Brain pericyte (primary cell): ENCODE data around the gene SLC39A9.

Source experiments
- DNase-seq: peaks from one replicate; pipeline ENCODE4 v3.0.0-alpha.2; 2012; ENCODE audit warnings: low read depth, low spot score

The SLC39A9 gene, protein sequence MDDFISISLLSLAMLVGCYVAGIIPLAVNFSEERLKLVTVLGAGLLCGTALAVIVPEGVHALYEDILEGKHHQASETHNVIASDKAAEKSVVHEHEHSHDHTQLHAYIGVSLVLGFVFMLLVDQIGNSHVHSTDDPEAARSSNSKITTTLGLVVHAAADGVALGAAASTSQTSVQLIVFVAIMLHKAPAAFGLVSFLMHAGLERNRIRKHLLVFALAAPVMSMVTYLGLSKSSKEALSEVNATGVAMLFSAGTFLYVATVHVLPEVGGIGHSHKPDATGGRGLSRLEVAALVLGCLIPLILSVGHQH

GRCh38 chr14:69398053-69398817, at the start of gene SLC39A9, which contains the start of gene ERH:
SLC39A9 (plus strand) TSS chr14:69398692; CDS start chr14:69399370, 678 bp downstream.
ERH (minus strand) TSS chr14:69398299; CDS start chr14:69398233, 66 bp downstream.
- DNase-seq, result peak; percentile 90

GRCh38 chr14:69349091-69349777, 49.3 kb upstream of the SLC39A9 start:
- no peak for DNase-seq

GRCh38 chr14:69350892-69351291, 47.6 kb upstream of the SLC39A9 start:
- DNase-seq, result no peak

- DNase-seq, result no peak
These were observed 47.1 kb upstream of the SLC39A9 start for GRCh38 chr14:69351385-69351784.

DNA sequence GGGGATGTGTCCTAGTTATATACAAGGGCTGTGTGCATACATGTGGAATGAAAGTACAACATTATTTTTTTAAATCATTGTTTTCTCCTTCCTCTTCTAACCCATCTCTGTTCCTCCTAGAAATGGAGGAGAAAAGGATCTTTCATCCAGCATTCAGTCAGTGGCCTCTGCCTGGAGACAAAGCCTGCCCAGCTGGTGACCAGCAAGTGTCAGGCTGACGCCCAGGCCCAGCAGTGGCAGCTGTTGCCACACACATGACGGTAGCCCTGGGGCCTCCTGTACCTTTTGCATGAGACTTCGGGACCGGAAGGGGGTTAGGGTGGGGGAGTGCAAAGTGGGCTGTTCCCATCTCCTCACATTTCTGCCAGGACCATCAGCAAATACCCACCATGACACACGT, 46.6 kb upstream of the SLC39A9 start:
- no peak for DNase-seq

DNA sequence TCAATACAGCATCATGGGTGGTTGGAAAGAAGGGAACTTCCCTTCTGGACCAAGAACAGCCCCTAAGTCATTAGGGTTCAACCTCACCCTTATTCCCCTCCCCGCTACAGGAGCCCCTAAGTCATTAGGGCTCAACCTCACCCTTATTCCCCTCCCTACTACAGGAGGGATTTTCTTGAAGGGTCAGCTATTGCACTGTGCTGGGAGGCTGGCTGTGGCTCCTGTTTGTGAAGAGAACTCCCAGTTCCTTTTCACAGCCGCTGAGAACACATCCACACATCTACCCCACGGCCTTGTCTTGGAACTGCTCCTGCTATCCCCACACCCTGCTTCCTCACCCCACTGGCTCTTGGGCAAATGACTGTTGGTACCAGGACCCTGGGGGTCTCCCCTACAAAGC, 45.3 kb upstream of the SLC39A9 start:
- no peak for DNase-seq

- DNase-seq, result no peak
These were observed 43.9 kb upstream of the SLC39A9 start for GRCh38 chr14:69354383-69355153.

DNA sequence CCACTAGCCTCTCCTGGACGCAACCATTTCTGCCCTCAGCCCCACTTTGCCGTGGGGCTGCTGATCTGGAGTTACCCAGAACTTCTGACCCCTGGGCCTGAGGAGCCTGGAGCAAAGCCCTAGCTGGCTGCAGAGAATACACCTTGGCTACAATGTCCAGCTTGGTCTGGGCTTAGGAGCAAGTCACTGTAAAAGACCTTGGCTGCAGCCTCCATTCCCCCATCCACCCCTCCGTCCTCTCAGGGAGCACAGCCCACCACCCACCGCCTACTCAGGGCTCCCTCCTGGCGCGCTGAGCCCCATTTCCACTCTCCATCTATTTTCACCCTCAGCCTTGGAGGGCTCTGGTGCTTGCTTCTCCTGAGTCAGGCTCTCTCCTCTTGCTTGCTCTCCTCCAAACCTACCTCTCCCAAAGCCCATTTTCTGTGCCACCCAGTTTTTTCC, 43.3 kb upstream of the SLC39A9 start:
- DNase-seq, result no peak

- DNase-seq, result no peak
These were observed 42.7 kb upstream of the SLC39A9 start for GRCh38 chr14:69355607-69356281.

DNA sequence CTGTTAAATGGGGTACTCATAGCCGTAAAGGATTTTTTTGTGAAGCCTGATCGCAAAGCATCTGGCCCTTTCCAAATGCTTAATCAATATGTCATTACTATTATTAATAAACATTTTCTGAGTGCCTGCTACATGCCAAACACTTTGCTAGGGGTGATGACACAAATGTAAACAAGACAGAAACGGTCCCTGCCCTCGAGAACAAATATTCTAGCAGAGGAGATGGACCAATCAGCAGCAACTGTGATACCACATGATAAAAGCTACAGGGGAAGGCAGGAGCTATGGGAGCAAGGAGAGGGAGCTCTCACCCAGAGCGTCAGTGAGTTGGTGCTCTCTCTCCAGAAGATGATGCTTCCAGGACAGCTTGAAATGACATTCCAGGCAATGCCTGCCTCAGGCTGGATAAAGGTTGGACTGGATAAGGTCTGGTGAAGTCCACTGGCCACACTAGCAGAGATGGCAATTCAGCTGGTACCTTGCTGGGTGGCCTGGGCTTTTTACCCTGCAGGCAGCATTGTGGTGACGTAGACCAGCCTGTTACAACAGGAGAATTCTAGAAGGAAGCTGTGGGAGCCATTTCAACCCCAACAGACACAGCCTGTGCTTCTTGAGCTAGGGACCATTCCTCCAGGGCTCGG, 41.5 kb upstream of the SLC39A9 start:
- no peak for DNase-seq

GRCh38 chr14:69357544-69358200, 40.8 kb upstream of the SLC39A9 start:
- no peak for DNase-seq

DNA sequence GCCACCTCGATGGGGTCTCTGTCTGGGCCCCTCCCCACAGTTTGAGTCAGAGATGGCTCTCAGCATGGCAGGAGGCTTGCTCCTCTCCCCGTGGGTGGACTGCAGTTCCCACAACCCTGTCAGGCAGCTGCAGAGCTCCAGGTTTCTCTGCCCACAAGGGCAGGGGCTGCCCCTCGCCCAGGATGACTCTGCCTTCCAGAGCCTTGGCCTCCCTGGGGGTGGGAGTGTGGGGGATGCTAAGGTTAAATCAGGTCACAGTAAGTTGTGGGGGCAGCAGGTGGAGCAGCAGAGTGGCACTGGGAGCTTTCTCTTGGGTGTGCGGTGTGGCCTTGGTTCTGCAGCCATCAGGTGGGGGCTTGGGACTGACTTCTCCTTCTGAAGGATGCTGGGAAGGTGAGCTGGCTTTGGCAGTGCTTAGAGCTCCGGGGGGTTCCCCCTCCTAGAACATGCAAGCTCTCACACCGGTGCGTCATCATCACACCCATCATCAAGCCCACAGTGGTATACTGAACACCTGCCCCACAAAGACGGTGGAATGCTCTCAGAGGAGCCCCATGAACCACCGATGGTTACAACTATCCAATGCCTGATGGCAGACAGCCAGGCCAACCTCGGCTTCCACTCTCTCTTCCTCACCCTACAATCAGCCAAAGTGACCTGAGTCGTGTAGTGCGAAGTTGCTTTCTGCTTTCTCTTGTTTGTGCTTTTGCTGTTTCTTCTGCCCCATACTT, 40.1 kb upstream of the SLC39A9 start:
- no peak for DNase-seq

DNA sequence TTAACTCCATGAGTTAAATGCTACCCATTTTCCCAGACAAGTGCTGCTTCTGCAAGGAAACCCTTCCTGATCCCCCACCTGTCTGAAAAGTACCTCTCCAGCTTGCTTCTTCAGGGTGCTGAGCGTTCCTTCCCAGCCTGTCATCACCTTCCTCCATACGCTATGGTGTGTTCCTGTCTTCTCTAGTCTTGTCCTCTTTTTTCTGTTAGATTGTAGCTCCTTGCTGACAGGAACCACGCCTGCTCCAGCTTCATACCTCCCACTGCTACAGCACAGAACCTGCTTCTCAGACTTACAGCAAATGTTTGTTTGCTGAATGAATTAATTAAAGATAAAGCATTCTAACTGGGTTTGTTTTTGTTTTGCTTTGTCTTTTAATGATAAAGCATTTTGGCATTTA, 39.5 kb upstream of the SLC39A9 start:
- DNase-seq, result no peak

DNA sequence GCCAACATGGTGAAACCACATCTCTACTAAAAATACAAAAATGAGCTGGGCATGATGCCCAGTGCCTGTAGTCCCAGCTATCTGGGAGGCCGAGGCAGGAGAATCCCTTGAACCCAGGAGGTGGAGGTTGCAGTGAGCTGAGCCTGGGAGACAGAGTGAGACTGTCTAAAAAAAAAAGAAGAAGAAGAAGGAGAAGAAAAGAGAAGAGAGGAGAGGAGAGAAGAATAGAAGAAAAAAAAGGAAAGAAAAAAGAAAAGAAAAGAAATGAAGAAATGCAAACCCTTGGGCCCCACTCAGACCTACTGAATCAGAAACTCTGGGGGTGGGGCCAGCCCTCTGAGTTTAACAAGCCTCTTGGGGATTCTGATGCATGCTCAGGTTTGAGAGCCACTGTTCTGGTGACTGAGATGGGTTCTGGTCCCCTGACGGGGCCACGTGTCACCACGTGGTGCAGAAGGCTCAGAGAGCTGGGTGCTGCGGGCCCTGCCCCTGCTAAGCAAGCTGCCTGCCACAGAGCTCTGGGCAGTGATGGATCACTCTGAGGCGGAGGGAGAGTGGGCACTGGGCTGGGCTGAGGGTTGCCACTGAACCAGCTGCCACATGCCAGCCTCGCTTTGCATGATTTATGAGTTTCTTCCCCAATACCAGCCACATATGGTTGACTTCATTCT, 37.9 kb upstream of the SLC39A9 start:
- DNase-seq, result no peak

- DNase-seq, result no peak
These were observed 35.4 kb upstream of the SLC39A9 start for GRCh38 chr14:69363055-69363454.

GRCh38 chr14:69363964-69364363, 34.5 kb upstream of the SLC39A9 start:
- no peak for DNase-seq

DNA sequence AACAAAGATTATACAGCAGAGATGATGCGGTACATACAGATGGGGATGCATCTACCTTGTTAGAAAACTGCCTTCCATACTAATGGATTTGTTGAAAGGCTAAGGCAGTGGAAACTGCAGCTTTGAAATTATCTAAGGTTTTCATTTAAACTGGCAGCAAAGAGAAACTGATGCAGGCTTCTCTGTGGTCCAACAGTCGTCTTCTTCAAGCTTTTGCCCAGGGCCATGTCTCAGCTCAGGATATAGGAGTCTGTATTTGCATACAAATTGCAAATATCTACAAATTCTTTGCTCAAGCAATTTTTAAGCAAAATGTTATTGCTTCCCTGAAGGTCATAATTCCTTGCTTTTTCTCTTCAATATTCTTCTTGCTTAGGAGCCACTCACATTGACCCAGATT, 34.1 kb upstream of the SLC39A9 start:
- DNase-seq, result no peak

DNA sequence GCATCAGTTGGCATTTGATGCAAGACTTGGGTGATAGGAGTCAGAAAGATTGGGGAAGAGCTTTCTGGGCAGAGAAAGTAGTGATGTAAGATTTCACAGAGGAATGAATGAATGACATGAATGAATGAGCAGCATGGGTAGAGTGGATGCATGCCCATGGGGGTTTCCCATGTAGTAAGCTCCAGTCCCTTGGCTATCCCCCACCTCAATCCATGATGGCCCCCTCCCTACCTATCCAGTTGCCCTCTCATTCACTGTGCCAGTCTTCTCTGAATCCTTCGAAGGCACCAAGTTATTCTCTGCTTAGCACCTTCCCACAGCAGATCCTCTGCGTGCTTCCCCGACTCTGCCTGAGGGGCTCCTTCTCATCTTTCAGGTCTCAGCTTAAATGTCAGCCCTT, 32.4 kb upstream of the SLC39A9 start:
- no peak for DNase-seq

- DNase-seq, result no peak
These were observed 31.7 kb upstream of the SLC39A9 start for GRCh38 chr14:69366761-69367160.
